Stimulated activated CD8-positive, alpha-beta memory T cell treated with anti-CD3 and anti-CD28 coated beads, Interleukin-15, amount 100 ng/mL, for 48 hours (primary cell): ENCODE results near the gene CCZ1.
A peak's percentile ranks its signal among the peaks of the same experiment; 100 is the strongest.
"Not testable (repeated sequence)": the region's sequence is repeated elsewhere in the genome, so short reads cannot be mapped to it uniquely, and the experiment has no call there.

Experiments
- DNase-seq, 2 donors: peaks; one replicate each; pipeline ENCODE4 v3.0.0-alpha.2; 2020; ENCODE audit warnings: low read depth in 2 of 2

CCZ1 gene

GRCh38 chr7:5898480-5899224 is at the start of gene CCZ1:
Gene CCZ1 (plus strand): TSS chr7:5898733. CDS start chr7:5898800, 67 bp downstream.
- peak; percentile 53 to 79 for DNase-seq

GRCh38 chr7:5850944-5851343 is 47.6 kb upstream of the CCZ1 start:
- DNase-seq: no peak

- no peak for DNase-seq
Observed at GRCh38 chr7:5854738-5855137, 43.8 kb upstream of the CCZ1 start.

- DNase-seq: not testable (repeated sequence)
Observed at GRCh38 chr7:5857041-5857575, 41.4 kb upstream of the CCZ1 start.

- not testable (repeated sequence) for DNase-seq
Observed at GRCh38 chr7:5858494-5858893, 40.0 kb upstream of the CCZ1 start.

GRCh38 chr7:5861281-5861680 is 37.3 kb upstream of the CCZ1 start:
- DNase-seq: not testable (repeated sequence)

GRCh38 chr7:5862753-5863366 is 35.7 kb upstream of the CCZ1 start:
- DNase-seq: not testable (repeated sequence)

- not testable (repeated sequence) for DNase-seq
Observed at GRCh38 chr7:5865279-5865931, 33.1 kb upstream of the CCZ1 start.

GRCh38 chr7:5867060-5867459 is 31.5 kb upstream of the CCZ1 start:
- no peak for DNase-seq

- DNase-seq: not testable (repeated sequence)
Observed at GRCh38 chr7:5868928-5869341, 29.6 kb upstream of the CCZ1 start.

- DNase-seq: no peak
Observed at GRCh38 chr7:5869691-5870090, 28.8 kb upstream of the CCZ1 start.

GRCh38 chr7:5870311-5870710 is 28.2 kb upstream of the CCZ1 start:
- DNase-seq: no peak

- DNase-seq: no peak
Observed at GRCh38 chr7:5872326-5872725, 26.2 kb upstream of the CCZ1 start.

- not testable (repeated sequence) for DNase-seq
Observed at GRCh38 chr7:5879591-5879990, 18.9 kb upstream of the CCZ1 start.

GRCh38 chr7:5880106-5880505 is 18.4 kb upstream of the CCZ1 start:
- not testable (repeated sequence) for DNase-seq

- DNase-seq: not testable (repeated sequence)
Observed at GRCh38 chr7:5884431-5884830, 14.1 kb upstream of the CCZ1 start.

GRCh38 chr7:5888021-5888420 is 10.5 kb upstream of the CCZ1 start:
- not testable (repeated sequence) for DNase-seq

- DNase-seq: not testable (repeated sequence)
Observed at GRCh38 chr7:5890244-5890643, 8.3 kb upstream of the CCZ1 start.

GRCh38 chr7:5892498-5892897 is 6.0 kb upstream of the CCZ1 start:
- DNase-seq: no peak

- DNase-seq: not testable (repeated sequence)
Observed at GRCh38 chr7:5897369-5897919, 1.1 kb upstream of the CCZ1 start.

GRCh38 chr7:5903002-5903401 is 4.5 kb downstream of the CCZ1 start:
- not testable (repeated sequence) for DNase-seq

GRCh38 chr7:5904726-5905125 is 6.2 kb downstream of the CCZ1 start:
- DNase-seq: not testable (repeated sequence)
